HL-60 (cell line): ENCODE measurements around the gene TPBGL.

Experiments
- POLR2AphosphoS5 ChIP-seq: IDR thresholded peaks from 2 replicates; pipeline ENCODE4 v1.6.1; 2012; ENCODE audit warnings: low read depth
- TF ChIP-seq, protein P1 (sequence below): IDR thresholded peaks from one replicate; pipeline ENCODE4 v1.5.1; 2011; ENCODE audit warnings: low read length, control low read depth, inconsistent platforms; ENCODE audit not compliant: insufficient read depth
- TF ChIP-seq, protein P2 (sequence below): IDR thresholded peaks from 2 replicates; pipeline ENCODE4 v1.6.1; 2012; ENCODE audit warnings: low read depth; ENCODE audit not compliant: insufficient replicate concordance

DNA sequence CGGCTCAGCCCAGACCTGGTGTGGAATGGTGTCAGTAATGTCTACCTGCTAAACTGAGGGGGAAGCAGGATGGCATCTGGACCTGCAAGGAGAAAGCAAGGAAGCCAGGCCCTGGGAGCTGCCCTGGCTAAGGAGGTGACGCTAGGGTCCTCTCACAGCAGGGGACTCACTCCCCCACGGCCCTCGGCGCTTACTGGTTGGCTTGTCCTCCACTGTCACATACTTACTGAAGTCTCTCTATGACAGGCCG lies 48.9 kb downstream of the TPBGL start:
- TF ChIP-seq, protein P1, sequence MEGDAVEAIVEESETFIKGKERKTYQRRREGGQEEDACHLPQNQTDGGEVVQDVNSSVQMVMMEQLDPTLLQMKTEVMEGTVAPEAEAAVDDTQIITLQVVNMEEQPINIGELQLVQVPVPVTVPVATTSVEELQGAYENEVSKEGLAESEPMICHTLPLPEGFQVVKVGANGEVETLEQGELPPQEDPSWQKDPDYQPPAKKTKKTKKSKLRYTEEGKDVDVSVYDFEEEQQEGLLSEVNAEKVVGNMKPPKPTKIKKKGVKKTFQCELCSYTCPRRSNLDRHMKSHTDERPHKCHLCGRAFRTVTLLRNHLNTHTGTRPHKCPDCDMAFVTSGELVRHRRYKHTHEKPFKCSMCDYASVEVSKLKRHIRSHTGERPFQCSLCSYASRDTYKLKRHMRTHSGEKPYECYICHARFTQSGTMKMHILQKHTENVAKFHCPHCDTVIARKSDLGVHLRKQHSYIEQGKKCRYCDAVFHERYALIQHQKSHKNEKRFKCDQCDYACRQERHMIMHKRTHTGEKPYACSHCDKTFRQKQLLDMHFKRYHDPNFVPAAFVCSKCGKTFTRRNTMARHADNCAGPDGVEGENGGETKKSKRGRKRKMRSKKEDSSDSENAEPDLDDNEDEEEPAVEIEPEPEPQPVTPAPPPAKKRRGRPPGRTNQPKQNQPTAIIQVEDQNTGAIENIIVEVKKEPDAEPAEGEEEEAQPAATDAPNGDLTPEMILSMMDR: no peak
- TF ChIP-seq POLR2AphosphoS5: no peak
- TF ChIP-seq, protein P2, sequence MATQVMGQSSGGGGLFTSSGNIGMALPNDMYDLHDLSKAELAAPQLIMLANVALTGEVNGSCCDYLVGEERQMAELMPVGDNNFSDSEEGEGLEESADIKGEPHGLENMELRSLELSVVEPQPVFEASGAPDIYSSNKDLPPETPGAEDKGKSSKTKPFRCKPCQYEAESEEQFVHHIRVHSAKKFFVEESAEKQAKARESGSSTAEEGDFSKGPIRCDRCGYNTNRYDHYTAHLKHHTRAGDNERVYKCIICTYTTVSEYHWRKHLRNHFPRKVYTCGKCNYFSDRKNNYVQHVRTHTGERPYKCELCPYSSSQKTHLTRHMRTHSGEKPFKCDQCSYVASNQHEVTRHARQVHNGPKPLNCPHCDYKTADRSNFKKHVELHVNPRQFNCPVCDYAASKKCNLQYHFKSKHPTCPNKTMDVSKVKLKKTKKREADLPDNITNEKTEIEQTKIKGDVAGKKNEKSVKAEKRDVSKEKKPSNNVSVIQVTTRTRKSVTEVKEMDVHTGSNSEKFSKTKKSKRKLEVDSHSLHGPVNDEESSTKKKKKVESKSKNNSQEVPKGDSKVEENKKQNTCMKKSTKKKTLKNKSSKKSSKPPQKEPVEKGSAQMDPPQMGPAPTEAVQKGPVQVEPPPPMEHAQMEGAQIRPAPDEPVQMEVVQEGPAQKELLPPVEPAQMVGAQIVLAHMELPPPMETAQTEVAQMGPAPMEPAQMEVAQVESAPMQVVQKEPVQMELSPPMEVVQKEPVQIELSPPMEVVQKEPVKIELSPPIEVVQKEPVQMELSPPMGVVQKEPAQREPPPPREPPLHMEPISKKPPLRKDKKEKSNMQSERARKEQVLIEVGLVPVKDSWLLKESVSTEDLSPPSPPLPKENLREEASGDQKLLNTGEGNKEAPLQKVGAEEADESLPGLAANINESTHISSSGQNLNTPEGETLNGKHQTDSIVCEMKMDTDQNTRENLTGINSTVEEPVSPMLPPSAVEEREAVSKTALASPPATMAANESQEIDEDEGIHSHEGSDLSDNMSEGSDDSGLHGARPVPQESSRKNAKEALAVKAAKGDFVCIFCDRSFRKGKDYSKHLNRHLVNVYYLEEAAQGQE: no peak
